ENCODE results near the gene HOXC9.

HOXC9 gene

GRCh38 chr12:53988541-53989226 is 11.3 kb upstream of the HOXC9 start:
- TF ChIP-seq YY1 (IDR thresholded peaks at IDR 0.05; ENCODE audit: insufficient read depth, insufficient read length), result no peak
- TF ChIP-seq ZNF274 (IDR thresholded peaks at IDR 0.05; ENCODE audit: low read depth, low read length), result no peak
- TF ChIP-seq SUZ12 (IDR thresholded peaks at IDR 0.05; ENCODE audit: extremely low read depth, insufficient read depth, insufficient read length), result no peak
- no peak for DNase-seq (ENCODE audit: low read depth, low spot score)
- H3K9me3 ChIP-seq (ENCODE audit: insufficient read depth, low read length), result peaks cover 11% of the 10 kb centered on the region; the same call in 1 of the 2 replicates
- H3K27me3 ChIP-seq (ENCODE audit: insufficient read depth, insufficient read length), result peaks cover 96% of the 10 kb centered on the region
- H3K9ac ChIP-seq (ENCODE audit: insufficient read length, low read depth), result no peak overlapping the region
- no peak overlapping the region for H3K4me3 ChIP-seq (ENCODE audit: insufficient read length, low read depth)
- H3K36me3 ChIP-seq (ENCODE audit: insufficient read depth, insufficient read length, low read length), result no peaks in the 10 kb centered on the region
- no peaks in the 10 kb centered on the region for H3K4me1 ChIP-seq (ENCODE audit: insufficient read depth, insufficient read length)

GRCh38 chr12:53989227-53990113 is 10.5 kb upstream of the HOXC9 start:
- no peak for TF ChIP-seq YY1 (IDR thresholded peaks at IDR 0.05; ENCODE audit: insufficient read depth, insufficient read length)
- peak; percentile 83 for TF ChIP-seq SUZ12 (IDR thresholded peaks at IDR 0.05; ENCODE audit: extremely low read depth, insufficient read depth, insufficient read length)
- Histone ChIP-seq H3K4me3 (ENCODE audit: insufficient read length, low read depth) (no peak overlapping the region), H3K4me1 (ENCODE audit: insufficient read depth, insufficient read length) (peaks cover 5% of the 10 kb centered on the region), H3K27me3 (ENCODE audit: insufficient read depth, insufficient read length) (peaks cover 97% of the 10 kb centered on the region), H3K36me3 (ENCODE audit: insufficient read depth, insufficient read length, low read length) (no peaks in the 10 kb centered on the region), H3K9me3 (ENCODE audit: insufficient read depth, low read length) (peaks cover 6% of the 10 kb centered on the region; the same call in 1 of the 2 replicates), H3K9ac (ENCODE audit: insufficient read length, low read depth) (no peak overlapping the region)
- DNase-seq (ENCODE audit: low read depth, low spot score), result no peak

- Histone ChIP-seq H3K9ac (ENCODE audit: insufficient read length, low read depth) (no peak overlapping the region), H3K4me1 (ENCODE audit: insufficient read depth, insufficient read length) (peaks cover 9% of the 10 kb centered on the region), H3K27me3 (ENCODE audit: insufficient read depth, insufficient read length) (peaks cover 100% of the 10 kb centered on the region), H3K36me3 (ENCODE audit: insufficient read depth, insufficient read length, low read length) (no peaks in the 10 kb centered on the region), H3K4me3 (ENCODE audit: insufficient read length, low read depth) (no peak overlapping the region), H3K9me3 (ENCODE audit: insufficient read depth, low read length) (peaks cover 2% of the 10 kb centered on the region; the same call in 1 of the 2 replicates)
- DNase-seq (ENCODE audit: low read depth, low spot score), result no peak
- TF ChIP-seq YY1 (IDR thresholded peaks at IDR 0.05; ENCODE audit: insufficient read depth, insufficient read length) (no peak), ZNF274 (IDR thresholded peaks at IDR 0.05; ENCODE audit: low read depth, low read length) (no peak), SUZ12 (IDR thresholded peaks at IDR 0.05; ENCODE audit: extremely low read depth, insufficient read depth, insufficient read length) (peak; percentile 84)
Measured at GRCh38 chr12:53990311-53991076, 9.5 kb upstream of the HOXC9 start.

GRCh38 chr12:53991077-53991460 is 8.9 kb upstream of the HOXC9 start:
- Histone ChIP-seq H3K9ac (ENCODE audit: insufficient read length, low read depth) (no peak overlapping the region), H3K27me3 (ENCODE audit: insufficient read depth, insufficient read length) (peaks cover 100% of the 10 kb centered on the region), H3K36me3 (ENCODE audit: insufficient read depth, insufficient read length, low read length) (no peaks in the 10 kb centered on the region), H3K9me3 (ENCODE audit: insufficient read depth, low read length) (no peaks in the 10 kb centered on the region), H3K4me3 (ENCODE audit: insufficient read length, low read depth) (no peak overlapping the region), H3K4me1 (ENCODE audit: insufficient read depth, insufficient read length) (peaks cover 10% of the 10 kb centered on the region)
- no peak for TF ChIP-seq ZNF274 (IDR thresholded peaks at IDR 0.05; ENCODE audit: low read depth, low read length)
- TF ChIP-seq SUZ12 (IDR thresholded peaks at IDR 0.05; ENCODE audit: extremely low read depth, insufficient read depth, insufficient read length), result peak; percentile 87
- DNase-seq (ENCODE audit: low read depth, low spot score), result no peak

- TF ChIP-seq ZNF274 (IDR thresholded peaks at IDR 0.05; ENCODE audit: low read depth, low read length) (no peak), SUZ12 (IDR thresholded peaks at IDR 0.05; ENCODE audit: extremely low read depth, insufficient read depth, insufficient read length) (no peak), YY1 (IDR thresholded peaks at IDR 0.05; ENCODE audit: insufficient read depth, insufficient read length) (no peak)
- no peak for DNase-seq (ENCODE audit: low read depth, low spot score)
- Histone ChIP-seq H3K9ac (ENCODE audit: insufficient read length, low read depth) (no peak overlapping the region), H3K4me1 (ENCODE audit: insufficient read depth, insufficient read length) (peaks cover 16% of the 10 kb centered on the region), H3K36me3 (ENCODE audit: insufficient read depth, insufficient read length, low read length) (no peaks in the 10 kb centered on the region), H3K9me3 (ENCODE audit: insufficient read depth, low read length) (no peaks in the 10 kb centered on the region), H3K4me3 (ENCODE audit: insufficient read length, low read depth) (no peak overlapping the region), H3K27me3 (ENCODE audit: insufficient read depth, insufficient read length) (peaks cover 100% of the 10 kb centered on the region)
Measured at GRCh38 chr12:53992377-53992889, 7.5 kb upstream of the HOXC9 start.

- H3K9me3 ChIP-seq (ENCODE audit: insufficient read depth, low read length), result no peaks in the 10 kb centered on the region
- DNase-seq (ENCODE audit: low read depth, low spot score), result no peak
- H3K9ac ChIP-seq (ENCODE audit: insufficient read length, low read depth), result no peak overlapping the region
- no peaks in the 10 kb centered on the region for H3K36me3 ChIP-seq (ENCODE audit: insufficient read depth, insufficient read length, low read length)
- H3K27me3 ChIP-seq (ENCODE audit: insufficient read depth, insufficient read length), result peaks cover 100% of the 10 kb centered on the region
- no peak overlapping the region for H3K4me3 ChIP-seq (ENCODE audit: insufficient read length, low read depth)
- TF ChIP-seq ZNF274 (IDR thresholded peaks at IDR 0.05; ENCODE audit: low read depth, low read length) (no peak), YY1 (IDR thresholded peaks at IDR 0.05; ENCODE audit: insufficient read depth, insufficient read length) (no peak), SUZ12 (IDR thresholded peaks at IDR 0.05; ENCODE audit: extremely low read depth, insufficient read depth, insufficient read length) (no peak)
- H3K4me1 ChIP-seq (ENCODE audit: insufficient read depth, insufficient read length), result peaks cover 21% of the 10 kb centered on the region
Measured at GRCh38 chr12:53993162-53994008, 6.6 kb upstream of the HOXC9 start.
